ENCODE results near the gene USP48.
A peak's percentile ranks its signal among the peaks of the same experiment; 100 is the strongest.
"Not testable (repeated sequence)": the region's sequence is repeated elsewhere in the genome, so short reads cannot be mapped to it uniquely, and the experiment has no call there.

Gene USP48

DNA sequence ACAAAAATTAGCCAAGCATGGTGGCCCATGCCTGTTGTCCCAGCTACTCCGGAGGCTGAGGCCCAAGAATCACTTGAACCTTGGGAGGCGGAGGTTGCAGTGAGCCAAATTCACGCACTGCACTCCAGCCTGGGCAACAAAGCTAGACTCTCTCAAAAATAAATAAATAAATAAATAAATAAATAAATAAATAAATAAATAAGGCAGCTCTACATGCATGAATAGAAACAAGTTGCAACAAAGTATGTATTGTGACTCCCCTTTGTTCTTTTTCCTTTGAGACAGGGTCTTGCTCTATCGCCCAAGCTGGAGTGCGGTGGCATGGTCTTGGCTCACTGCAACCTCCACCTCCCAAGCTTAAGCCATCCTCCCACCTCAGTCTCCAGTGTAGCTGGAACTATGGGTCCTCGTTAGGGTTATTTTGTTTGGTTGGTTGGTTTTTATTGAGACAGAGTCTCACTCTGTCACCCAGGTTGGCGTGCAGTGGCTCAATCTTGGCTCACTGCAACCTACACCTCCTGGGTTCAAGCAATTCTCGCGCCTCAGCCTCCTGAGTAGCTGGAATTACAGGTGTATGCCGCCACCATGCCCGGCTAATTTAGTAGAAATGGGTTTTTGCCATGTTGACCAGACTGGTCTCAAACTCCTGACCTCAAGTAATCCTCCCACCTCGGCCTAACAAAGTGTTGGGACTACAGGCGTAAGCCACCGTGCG is 8.0 kb downstream of the USP48 start:
- DNase-seq (ENCODE audit: low read depth) = no peak
- H3K4me3 ChIP-seq (ENCODE audit: low read depth, low read length) = no peak overlapping the region
- TF ChIP-seq, protein P1, sequence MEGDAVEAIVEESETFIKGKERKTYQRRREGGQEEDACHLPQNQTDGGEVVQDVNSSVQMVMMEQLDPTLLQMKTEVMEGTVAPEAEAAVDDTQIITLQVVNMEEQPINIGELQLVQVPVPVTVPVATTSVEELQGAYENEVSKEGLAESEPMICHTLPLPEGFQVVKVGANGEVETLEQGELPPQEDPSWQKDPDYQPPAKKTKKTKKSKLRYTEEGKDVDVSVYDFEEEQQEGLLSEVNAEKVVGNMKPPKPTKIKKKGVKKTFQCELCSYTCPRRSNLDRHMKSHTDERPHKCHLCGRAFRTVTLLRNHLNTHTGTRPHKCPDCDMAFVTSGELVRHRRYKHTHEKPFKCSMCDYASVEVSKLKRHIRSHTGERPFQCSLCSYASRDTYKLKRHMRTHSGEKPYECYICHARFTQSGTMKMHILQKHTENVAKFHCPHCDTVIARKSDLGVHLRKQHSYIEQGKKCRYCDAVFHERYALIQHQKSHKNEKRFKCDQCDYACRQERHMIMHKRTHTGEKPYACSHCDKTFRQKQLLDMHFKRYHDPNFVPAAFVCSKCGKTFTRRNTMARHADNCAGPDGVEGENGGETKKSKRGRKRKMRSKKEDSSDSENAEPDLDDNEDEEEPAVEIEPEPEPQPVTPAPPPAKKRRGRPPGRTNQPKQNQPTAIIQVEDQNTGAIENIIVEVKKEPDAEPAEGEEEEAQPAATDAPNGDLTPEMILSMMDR (IDR thresholded peaks at IDR 0.05; ENCODE audit: control insufficient read depth, extremely low read depth, insufficient read depth) = no peak

DNA sequence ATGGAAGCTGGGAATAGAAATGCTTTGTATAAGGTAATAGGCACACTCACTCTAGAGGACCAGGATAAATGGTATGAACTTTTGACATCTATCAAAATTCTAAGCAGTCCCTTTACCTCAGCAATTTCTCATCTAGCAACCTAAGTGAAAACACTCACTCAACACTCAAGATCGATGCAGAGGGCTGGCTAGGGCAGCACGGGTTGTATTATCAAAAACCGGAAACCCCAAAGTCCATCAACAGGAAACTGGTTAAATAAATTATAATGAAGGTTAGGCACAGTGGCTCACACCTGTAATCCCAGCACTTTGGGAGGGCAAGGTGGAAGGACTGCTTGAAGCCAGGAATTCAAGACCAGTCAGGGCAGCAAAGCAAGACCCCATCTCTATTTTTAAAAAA is 9.4 kb downstream of the USP48 start:
- DNase-seq (ENCODE audit: low read depth) = no peak
- TF ChIP-seq, protein P1 (IDR thresholded peaks at IDR 0.05; ENCODE audit: control insufficient read depth, extremely low read depth, insufficient read depth) = no peak
- H3K4me3 ChIP-seq (ENCODE audit: low read depth, low read length) = no peak overlapping the region

DNA sequence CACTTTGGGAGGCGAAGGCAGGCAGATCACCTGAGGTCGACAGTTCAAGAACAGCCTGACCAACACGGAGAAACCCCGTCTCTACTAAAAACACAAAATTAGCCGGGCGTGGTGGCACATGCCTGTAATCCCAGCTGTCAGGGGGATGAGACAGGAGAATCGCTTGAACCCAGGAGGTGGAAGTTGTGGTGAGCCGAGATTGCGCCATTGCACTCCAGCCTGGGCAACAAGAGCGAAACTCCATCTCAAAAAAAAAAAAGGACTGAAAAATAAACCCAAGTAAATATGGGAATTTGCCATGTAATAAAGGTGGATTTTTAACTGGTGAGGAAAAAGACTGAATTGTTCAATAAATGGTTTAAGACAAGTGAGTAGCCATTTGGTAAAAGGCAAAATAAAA is 11.3 kb downstream of the USP48 start:
- H3K4me3 ChIP-seq (ENCODE audit: low read depth, low read length); DNase-seq (ENCODE audit: low read depth): not testable (repeated sequence)

DNA sequence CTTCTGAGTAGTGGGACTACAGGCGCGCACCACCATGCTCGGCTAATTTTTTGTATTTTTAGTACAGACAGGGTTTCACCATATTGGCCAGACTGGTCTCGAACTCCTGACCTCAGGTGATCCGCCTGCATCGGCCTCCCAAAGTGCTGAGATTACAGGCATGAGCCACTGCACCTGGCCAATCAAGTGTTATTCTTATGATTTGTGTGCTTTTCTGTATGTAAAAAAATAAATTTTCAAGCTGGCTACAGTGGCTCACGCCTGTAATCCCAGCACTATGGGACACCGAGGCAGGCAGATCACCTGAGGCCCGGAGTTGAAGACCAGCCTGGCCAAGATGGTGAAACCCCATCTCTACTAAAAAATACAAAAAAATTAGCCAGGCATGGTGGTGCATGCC is 12.3 kb downstream of the USP48 start:
- not testable (repeated sequence) for DNase-seq (ENCODE audit: low read depth); H3K4me3 ChIP-seq (ENCODE audit: low read depth, low read length)

DNA sequence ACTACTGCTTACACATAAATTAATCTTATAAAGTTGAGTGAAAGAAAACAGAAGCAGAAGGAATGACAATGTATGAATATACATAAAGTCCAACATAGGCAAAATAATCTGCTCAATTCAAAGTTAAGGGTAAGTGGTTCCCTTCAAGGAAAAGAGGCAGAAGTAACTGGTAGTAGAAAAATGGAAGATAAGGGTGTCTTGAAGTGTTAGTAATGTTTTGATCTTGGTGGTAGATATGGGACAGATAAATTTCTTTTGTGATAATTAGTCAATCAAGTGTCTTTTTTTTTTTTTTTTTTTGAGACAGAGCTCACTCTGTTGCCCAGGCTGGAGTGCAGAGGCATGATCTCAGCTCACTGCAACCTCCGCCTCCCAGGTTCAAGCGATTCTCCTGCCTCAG is 12.7 kb downstream of the USP48 start:
- no peak for DNase-seq (ENCODE audit: low read depth)
- no peak overlapping the region for H3K4me3 ChIP-seq (ENCODE audit: low read depth, low read length)
- TF ChIP-seq, protein P1 (IDR thresholded peaks at IDR 0.05; ENCODE audit: control insufficient read depth, extremely low read depth, insufficient read depth) = no peak

DNA sequence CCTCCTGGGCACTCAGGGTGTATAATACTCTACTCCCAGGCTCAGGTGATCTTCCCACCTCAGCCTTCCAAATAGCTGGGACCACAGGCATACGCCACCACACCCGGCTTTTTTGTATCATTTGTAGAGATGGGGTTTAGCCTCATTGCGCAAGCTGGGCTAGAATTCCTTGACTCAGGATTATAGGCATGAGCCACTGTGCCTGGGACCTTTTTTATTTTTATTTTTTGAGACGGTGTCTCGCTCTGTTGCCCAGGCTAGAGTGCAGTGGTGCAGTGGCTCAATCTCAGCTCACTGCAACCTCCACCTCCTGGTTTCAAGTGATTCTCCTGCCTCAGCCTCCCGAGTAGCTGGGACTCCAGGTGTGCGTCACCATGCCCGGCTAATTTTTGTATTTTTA is 15.8 kb downstream of the USP48 start:
- H3K4me3 ChIP-seq (ENCODE audit: low read depth, low read length); DNase-seq (ENCODE audit: low read depth): not testable (repeated sequence)

DNA sequence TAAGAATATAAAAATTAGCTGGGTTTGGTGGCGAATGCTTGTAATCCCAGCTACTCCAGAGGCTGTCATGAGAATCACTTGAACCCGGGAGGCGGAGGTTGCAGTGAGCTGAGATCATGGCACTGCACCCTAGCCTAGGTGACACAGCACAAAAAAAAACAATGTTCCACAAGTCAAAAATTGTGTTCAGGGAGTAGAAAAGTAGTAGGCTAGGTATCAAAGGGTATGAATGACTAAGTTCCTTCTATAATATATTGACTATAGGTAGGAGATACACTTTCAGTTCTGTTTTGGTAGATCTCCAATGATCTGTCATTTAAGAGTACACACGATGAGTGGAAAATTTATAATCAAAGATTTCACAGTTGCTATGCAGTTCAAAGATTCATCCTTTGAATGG is 16.7 kb downstream of the USP48 start:
- TF ChIP-seq, protein P1 (IDR thresholded peaks at IDR 0.05; ENCODE audit: control insufficient read depth, extremely low read depth, insufficient read depth) = no peak

DNA sequence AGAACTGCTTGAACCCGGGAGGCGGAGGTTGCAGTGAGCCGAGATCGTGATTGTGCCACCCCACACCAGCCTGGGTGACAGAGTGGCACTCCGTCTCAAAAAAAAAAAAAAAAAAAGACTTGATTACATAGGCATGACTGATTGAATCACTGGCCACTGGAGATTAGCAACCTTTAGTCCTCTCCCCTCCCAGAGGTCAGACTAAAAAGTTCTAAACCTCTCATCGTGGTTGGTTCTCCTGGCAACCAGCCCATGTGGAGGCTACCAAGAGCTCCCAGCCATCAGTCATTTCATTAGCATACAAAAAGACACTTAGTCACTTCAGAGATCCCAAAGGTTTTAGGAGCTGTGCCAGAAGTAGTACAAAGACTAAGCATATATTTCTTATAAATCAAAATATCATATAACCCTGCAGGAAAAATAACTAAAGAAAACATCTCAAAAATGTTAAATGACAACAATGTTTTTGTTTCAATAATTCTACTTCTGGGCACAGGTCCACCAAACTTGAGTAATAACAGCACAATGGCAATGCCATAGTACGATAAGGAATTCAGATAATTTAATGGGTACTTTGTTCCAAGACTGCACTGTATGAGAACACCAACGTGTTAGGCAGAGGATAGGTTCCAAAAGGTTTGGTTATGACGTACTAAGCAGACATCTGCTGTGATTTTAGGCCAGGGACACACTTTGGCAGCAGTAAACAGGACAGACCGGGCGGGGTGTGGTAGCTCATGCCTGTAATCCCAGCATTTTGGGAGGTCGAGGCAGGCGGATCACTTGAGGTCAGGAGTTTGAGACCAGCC is 18.1 kb downstream of the USP48 start:
- DNase-seq (ENCODE audit: low read depth) = peak; percentile 46
- no peak overlapping the region for H3K4me3 ChIP-seq (ENCODE audit: low read depth, low read length)
- TF ChIP-seq, protein P1 (IDR thresholded peaks at IDR 0.05; ENCODE audit: control insufficient read depth, extremely low read depth, insufficient read depth) = no peak

More for the DNA sequence above, 16.7 kb downstream of the USP48 start:
- DNase-seq (ENCODE audit: low read depth) = no peak
- H3K4me3 ChIP-seq (ENCODE audit: low read depth, low read length) = no peak overlapping the region
